Non-pigmented ciliary epithelial cell (primary cell): ENCODE measurements around the gene VSIG8.
"Not testable (repeated sequence)": the region's sequence is repeated elsewhere in the genome, so short reads cannot be mapped to it uniquely, and the experiment has no call there.

Experiments
- DNase-seq: peaks from one replicate; pipeline ENCODE4 v3.0.0-alpha.2; 2010; ENCODE audit warnings: low read depth

Gene VSIG8

GRCh38 chr1:159862557-159862956 lies at the start of gene VSIG8:
TSS of gene VSIG8 (minus strand) at chr1:159862657. CDS start at chr1:159862521, 136 bp downstream.
- no peak for DNase-seq

GRCh38 chr1:159911326-159912070 lies 49.0 kb upstream of the VSIG8 start:
- DNase-seq: no peak

GRCh38 chr1:159908031-159908940 lies 45.8 kb upstream of the VSIG8 start:
- no peak for DNase-seq

DNA sequence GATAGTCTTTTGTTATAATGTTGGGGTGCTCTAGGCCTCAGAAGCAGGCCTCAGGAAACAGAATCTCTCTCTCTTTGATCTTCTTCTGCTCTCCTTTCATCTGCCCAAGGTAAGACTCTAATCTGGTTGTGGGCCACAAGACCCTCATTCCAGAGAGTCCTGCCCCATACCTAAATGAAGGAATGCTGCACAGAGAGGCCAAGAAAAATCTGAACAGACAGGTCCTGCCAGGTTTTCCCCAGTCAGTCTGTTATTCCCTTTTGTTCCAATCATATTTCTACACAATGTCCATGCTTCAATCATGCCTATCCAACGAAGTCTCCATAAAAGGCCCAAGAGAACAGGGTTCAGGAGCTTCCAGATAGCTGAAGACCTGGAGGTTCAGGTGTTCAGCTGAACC lies 44.5 kb upstream of the VSIG8 start:
- no peak for DNase-seq

DNA sequence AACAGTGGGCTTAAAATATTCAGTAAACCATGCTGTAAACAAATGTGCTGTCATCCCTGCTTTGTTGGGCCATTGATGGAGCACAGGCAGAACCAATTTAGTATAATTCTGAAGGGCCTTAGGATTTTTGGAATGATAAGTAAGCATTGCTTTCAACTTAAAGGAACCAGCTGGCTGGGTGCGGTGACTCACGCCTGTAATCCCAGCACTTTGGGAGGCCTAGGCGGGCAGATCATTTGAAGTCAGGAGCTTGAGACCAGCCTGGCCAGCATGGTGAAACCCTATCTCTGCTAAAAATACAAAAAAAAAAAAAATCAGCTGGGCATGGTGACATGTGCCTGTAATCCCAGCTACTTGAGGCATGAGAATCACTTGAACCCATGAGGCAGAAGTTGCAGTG lies 41.6 kb upstream of the VSIG8 start:
- not testable (repeated sequence) for DNase-seq

DNA sequence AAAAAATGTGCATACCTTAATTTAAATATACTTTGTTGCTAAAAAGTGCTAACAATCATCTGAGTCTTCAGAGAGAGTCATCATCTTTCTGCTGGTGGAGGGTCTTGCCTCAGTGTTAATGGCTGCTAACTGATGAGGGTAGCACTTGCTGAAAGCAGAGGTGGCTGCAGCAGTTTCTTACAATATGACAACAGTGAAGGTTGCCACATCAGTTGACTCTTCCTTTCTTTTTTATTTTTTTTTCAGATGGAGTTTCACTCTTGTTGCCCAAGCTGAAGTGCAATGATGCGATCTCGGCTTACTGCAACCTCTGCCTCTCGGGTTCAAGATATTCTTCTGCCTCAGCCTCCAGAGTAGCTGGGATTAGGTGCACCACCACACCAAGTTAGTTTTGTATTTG lies 40.1 kb upstream of the VSIG8 start:
- no peak for DNase-seq

GRCh38 chr1:159900755-159901360 lies 38.4 kb upstream of the VSIG8 start:
- no peak for DNase-seq

DNA sequence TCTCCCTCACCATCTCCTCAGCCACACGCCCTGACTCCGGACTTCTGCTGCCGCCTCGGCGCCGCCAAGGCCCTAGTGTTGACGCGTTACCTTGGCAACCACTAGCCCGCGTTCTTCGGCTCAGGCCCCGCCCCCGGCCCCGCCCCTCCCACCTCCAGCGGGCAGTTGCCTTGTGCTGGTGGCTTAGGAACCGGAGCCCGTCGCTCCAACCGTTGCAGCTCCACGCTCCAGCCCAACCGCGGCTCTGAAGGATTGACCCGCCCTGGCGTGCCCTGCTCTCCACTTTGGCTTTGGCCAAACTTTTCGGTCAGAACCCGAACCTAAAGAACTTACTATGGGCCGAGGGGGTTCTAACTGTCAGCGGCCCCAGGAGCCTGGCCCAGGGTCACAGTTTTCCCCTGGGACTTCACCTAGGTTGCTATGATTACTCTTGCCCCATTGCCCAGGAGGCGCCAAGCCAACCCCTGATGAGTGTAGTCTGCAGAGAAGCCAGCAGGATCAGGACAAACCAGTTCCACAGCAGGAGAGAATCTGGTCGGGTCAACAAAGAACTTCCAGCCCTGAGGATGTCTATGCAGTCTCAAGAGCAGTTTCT lies 37.7 kb upstream of the VSIG8 start, which contains the start of gene CFAP45:
CFAP45 (minus strand) TSS at position 80 of the 595 bp plus-strand sequence; CDS start at position 13, 67 bp downstream.
- DNase-seq: no peak

DNA sequence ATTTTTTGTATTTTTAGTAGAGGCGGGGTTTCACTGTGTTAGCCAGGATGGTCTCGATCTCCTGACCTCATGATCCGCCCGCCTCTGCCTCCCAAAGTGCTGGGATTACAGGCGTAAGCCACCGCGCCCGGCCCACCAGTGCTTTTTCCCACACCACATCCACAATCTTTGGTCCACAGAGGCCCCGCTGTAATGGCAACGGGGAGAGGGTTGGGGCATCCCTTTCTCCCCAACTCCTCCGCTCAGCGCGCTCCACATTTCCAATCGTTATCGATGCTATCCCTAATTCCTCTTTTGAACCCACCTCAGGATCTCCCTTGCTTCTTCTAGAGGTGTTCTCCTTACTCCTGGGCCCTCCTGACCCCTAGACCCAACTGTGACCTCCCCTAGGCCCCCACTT lies 37.2 kb upstream of the VSIG8 start:
- DNase-seq: not testable (repeated sequence)

GRCh38 chr1:159898527-159898926 lies 36.1 kb upstream of the VSIG8 start:
- DNase-seq: no peak

GRCh38 chr1:159897962-159898361 lies 35.5 kb upstream of the VSIG8 start:
- DNase-seq: no peak

GRCh38 chr1:159896546-159896930 lies 34.1 kb upstream of the VSIG8 start:
- no peak for DNase-seq

- DNase-seq: no peak
These were observed 33.5 kb upstream of the VSIG8 start for GRCh38 chr1:159895836-159896545.

GRCh38 chr1:159895286-159895685 lies 32.8 kb upstream of the VSIG8 start:
- no peak for DNase-seq

GRCh38 chr1:159892944-159893343 lies 30.5 kb upstream of the VSIG8 start:
- DNase-seq: no peak

GRCh38 chr1:159891275-159892157 lies 29.1 kb upstream of the VSIG8 start:
- DNase-seq: peak; percentile 77

GRCh38 chr1:159890390-159890789 lies 27.9 kb upstream of the VSIG8 start:
- DNase-seq: no peak

- peak; percentile 72 for DNase-seq
These were observed 27.4 kb upstream of the VSIG8 start for GRCh38 chr1:159889821-159890252.

DNA sequence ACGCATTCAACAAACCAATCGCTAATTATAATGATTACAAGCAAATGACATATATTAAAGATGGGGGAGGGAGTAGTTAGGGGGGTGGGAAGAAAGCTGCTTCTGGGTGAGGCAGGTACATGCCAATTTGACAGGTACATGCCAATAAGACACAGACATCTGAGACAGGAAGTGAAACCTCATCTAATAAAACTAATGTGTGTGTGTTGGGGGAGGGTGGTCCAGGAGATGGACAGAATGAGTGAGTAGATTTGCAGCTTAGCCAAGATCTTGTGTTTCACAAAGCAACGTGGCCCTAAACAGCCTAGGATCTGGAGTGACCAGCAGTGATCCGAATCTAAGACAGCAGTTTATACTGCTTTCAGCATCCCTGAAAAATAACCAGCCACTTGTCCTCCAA lies 26.7 kb upstream of the VSIG8 start:
- DNase-seq: no peak

- no peak for DNase-seq
These were observed 21.8 kb upstream of the VSIG8 start for GRCh38 chr1:159884296-159884695.
